Mesenchymal stem cell (in vitro differentiated cells and primary cell): ENCODE measurements around the gene OMG.

Experiments used
- DNase-seq: peaks from one replicate; pipeline ENCODE4 v3.0.0-alpha.2; 2013
- H2AFZ ChIP-seq: one replicate; pipeline ENCODE4 v1.6.1; 2013; ENCODE audit warnings: low read depth, mild to moderate bottlenecking, control low read depth, inconsistent platforms, low read length, moderate library complexity
- H2AK5ac ChIP-seq: 2 replicates; pipeline ENCODE4 v1.6.1; 2013; ENCODE audit warnings: low read length, moderate library complexity, mild to moderate bottlenecking, inconsistent platforms; ENCODE audit not compliant: severe bottlenecking
- H2BK120ac ChIP-seq: one replicate; pipeline ENCODE4 v1.6.1; 2013; ENCODE audit warnings: low read depth, mild to moderate bottlenecking, inconsistent platforms, low read length, moderate library complexity
- H2BK12ac ChIP-seq, 2 experiments: one replicate each; pipeline ENCODE4 v1.6.1; 2013; ENCODE audit warnings: inconsistent platforms in 2 of 2, low read length in 2 of 2, mild to moderate bottlenecking in 2 of 2, moderate library complexity in 2 of 2, control low read depth in 1 of 2
- H2BK15ac ChIP-seq: one replicate; pipeline ENCODE4 v1.6.1; 2013; ENCODE audit warnings: mild to moderate bottlenecking, low read depth, inconsistent platforms; ENCODE audit not compliant: poor library complexity, severe bottlenecking
- H2BK5ac ChIP-seq: 2 replicates; pipeline ENCODE4 v1.6.1; 2013; ENCODE audit warnings: low read depth, mild to moderate bottlenecking, low read length, control low read depth, inconsistent platforms; ENCODE audit not compliant: poor library complexity, severe bottlenecking
- H3K14ac ChIP-seq, 2 experiments: one replicate each; pipeline ENCODE4 v1.6.1; 2013; ENCODE audit warnings: inconsistent platforms in 2 of 2, low read length in 2 of 2, control low read depth in 1 of 2, mild to moderate bottlenecking in 1 of 2, moderate library complexity in 1 of 2
- H3K18ac ChIP-seq, 2 experiments: one replicate each; pipeline ENCODE4 v1.6.1; 2013; ENCODE audit warnings: inconsistent platforms in 2 of 2, low read length in 2 of 2, control low read depth in 1 of 2, low read depth in 1 of 2, mild to moderate bottlenecking in 1 of 2
- H3K23ac ChIP-seq, 2 experiments: one replicate each; pipeline ENCODE4 v1.6.1; 2013; ENCODE audit warnings: inconsistent platforms in 2 of 2, low read length in 2 of 2, mild to moderate bottlenecking in 2 of 2, moderate library complexity in 2 of 2, control low read depth in 1 of 2
- H3K27ac ChIP-seq: 2 replicates; pipeline ENCODE4 v1.5.1; 2013; ENCODE audit warnings: mild to moderate bottlenecking, moderate library complexity, low read length, control low read depth, inconsistent platforms; ENCODE audit not compliant: poor library complexity, severe bottlenecking
- H3K27me3 ChIP-seq, 2 experiments: 2 replicates each; pipeline versions ENCODE4 v1.6.1 to v1.7.0; 2013; ENCODE audit warnings: low read length in 2 of 2, mild to moderate bottlenecking in 2 of 2, moderate library complexity in 2 of 2, control low read depth in 1 of 2, inconsistent platforms in 1 of 2; ENCODE audit not compliant: control insufficient read depth in 1 of 2, insufficient read depth in 1 of 2
- H3K36me3 ChIP-seq, 2 experiments: 2 replicates each; pipeline versions ENCODE4 v1.6.1 to v1.7.0; 2013; ENCODE audit warnings: low read length in 2 of 2, control low read depth in 1 of 2, inconsistent platforms in 1 of 2, low read depth in 1 of 2, mild to moderate bottlenecking in 1 of 2; ENCODE audit not compliant: insufficient read depth in 2 of 2, control insufficient read depth in 1 of 2
- H3K4ac ChIP-seq, 2 experiments: one replicate each; pipeline ENCODE4 v1.6.1; 2013; ENCODE audit warnings: inconsistent platforms in 2 of 2, low read length in 2 of 2, mild to moderate bottlenecking in 2 of 2, moderate library complexity in 2 of 2, control low read depth in 1 of 2, low read depth in 1 of 2
- H3K4me1 ChIP-seq: 2 replicates; pipeline ENCODE4 v1.6.1; 2013; ENCODE audit warnings: low read depth, low read length, control low read depth; ENCODE audit not compliant: control insufficient read depth, insufficient read depth
- H3K4me2 ChIP-seq: 2 replicates; pipeline ENCODE4 v1.6.1; 2013; ENCODE audit warnings: low read length, mild to moderate bottlenecking, inconsistent platforms; ENCODE audit not compliant: poor library complexity, severe bottlenecking
- H3K4me3 ChIP-seq, 2 experiments: 2 replicates each; pipeline versions ENCODE4 v1.5.1 to v1.7.0; 2013; ENCODE audit warnings: low read length in 2 of 2, mild to moderate bottlenecking in 2 of 2, control low read depth in 1 of 2, low read depth in 1 of 2; ENCODE audit not compliant: insufficient read depth in 1 of 2
- H3K79me1 ChIP-seq: replicated peaks from 2 replicates; pipeline ENCODE4 v1.6.1; 2013; ENCODE audit warnings: mild to moderate bottlenecking, control low read depth, low read length, inconsistent platforms; ENCODE audit not compliant: poor library complexity, severe bottlenecking
- H3K9ac ChIP-seq: 2 replicates; pipeline ENCODE4 v1.7.0; 2013; ENCODE audit warnings: mild to moderate bottlenecking, low read length, moderate library complexity
- H3K9me3 ChIP-seq: 2 replicates; pipeline ENCODE4 v1.7.0; 2013; ENCODE audit warnings: mild to moderate bottlenecking, low read length; ENCODE audit not compliant: control insufficient read depth
- H4K8ac ChIP-seq: one replicate; pipeline ENCODE4 v1.6.1; 2013; ENCODE audit warnings: inconsistent platforms, mild to moderate bottlenecking, low read length, moderate library complexity
- H4K91ac ChIP-seq: one replicate; pipeline ENCODE4 v1.6.1; 2013; ENCODE audit warnings: mild to moderate bottlenecking, low read length, inconsistent platforms
- WGBS: methylation state at CpG from one replicate; pipeline ENCODE4 v1.1.7; 2013; ENCODE audit warnings: mixed read lengths; 5-methylcytosine and 5-hydroxymethylcytosine counted together

Gene OMG

DNA sequence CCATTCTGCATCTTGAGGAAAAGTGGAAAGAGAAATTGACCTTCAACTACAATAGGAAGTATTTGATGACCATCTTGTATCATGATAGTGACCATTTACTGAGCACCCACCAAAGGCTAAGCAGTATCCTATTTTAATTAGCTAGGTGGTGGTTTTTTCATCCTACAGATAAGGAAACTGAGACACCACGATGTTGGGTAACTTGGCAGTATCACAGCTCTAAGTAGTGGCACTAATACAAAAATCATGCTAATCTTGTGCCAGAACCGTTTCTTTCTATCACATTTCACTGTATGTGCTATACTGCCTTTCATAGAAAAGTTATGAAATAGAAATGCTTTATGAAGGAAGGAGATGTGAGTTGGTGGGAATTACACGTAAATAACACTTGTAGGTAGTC lies 14.5 kb upstream of the OMG start:
- DNase-seq, result no peak
- H3K79me1 ChIP-seq, result peaks cover 8% of the 10 kb centered on the region
- H3K4ac ChIP-seq, result no peak overlapping the region
- H3K27ac ChIP-seq, result no peak overlapping the region
- no peak overlapping the region for H3K4me2 ChIP-seq
- H4K8ac ChIP-seq, result no peak overlapping the region
- no peak overlapping the region for H2AFZ ChIP-seq
- peaks cover 2 to 19% of the 10 kb centered on the region in 2 experiments for H3K36me3 ChIP-seq
- WGBS, result 100% methylated on average over 2 of the region's 3 CpGs
- H2BK15ac ChIP-seq, result no peak overlapping the region
- H3K18ac ChIP-seq, result no peak overlapping the region
- no peak overlapping the region for H2BK12ac ChIP-seq
- H3K9me3 ChIP-seq, result no peaks in the 10 kb centered on the region
- H3K14ac ChIP-seq, result no peak overlapping the region
- H3K9ac ChIP-seq, result no peak overlapping the region
- H3K4me3 ChIP-seq, result no peak overlapping the region
- H3K27me3 ChIP-seq, result no peaks in the 10 kb centered on the region
- no peak overlapping the region for H4K91ac ChIP-seq
- no peak overlapping the region for H2BK120ac ChIP-seq
- H2BK5ac ChIP-seq, result no peak overlapping the region
- no peak overlapping the region for H2AK5ac ChIP-seq
- H3K23ac ChIP-seq, result no peak overlapping the region
- peaks cover 3% of the 10 kb centered on the region for H3K4me1 ChIP-seq

DNA sequence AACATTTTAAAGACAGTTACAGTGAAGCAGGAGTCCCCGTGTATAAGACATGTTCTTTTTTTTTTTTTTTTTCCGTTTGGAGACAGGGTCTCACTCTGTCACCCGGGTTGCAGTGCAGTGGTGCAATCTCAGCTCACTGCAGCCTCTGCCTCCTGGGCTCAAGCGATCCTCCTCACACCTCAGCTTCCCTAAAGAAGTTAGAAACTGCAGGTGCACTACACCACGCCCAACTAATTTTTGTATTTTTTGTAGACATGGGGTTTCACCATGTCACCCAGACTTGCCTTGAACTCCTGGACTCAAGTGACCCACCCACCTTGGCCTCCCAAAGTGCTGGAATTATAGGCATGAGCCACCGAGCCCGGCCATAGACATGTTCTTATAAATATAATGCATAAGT lies 13.8 kb upstream of the OMG start:
- no peak overlapping the region for H2BK12ac ChIP-seq
- H3K4ac ChIP-seq, result no peak overlapping the region
- H4K91ac ChIP-seq, result no peak overlapping the region
- H3K9me3 ChIP-seq, result no peaks in the 10 kb centered on the region
- H3K36me3 ChIP-seq, result peaks cover 2 to 22% of the 10 kb centered on the region in 2 experiments
- H2AK5ac ChIP-seq, result no peak overlapping the region
- H2BK15ac ChIP-seq, result no peak overlapping the region
- H3K14ac ChIP-seq, result no peak overlapping the region
- H3K23ac ChIP-seq, result no peak overlapping the region
- no peak for DNase-seq
- no peak overlapping the region for H3K4me2 ChIP-seq
- peaks cover 2% of the 10 kb centered on the region for H3K4me1 ChIP-seq
- peaks cover 7% of the 10 kb centered on the region for H3K79me1 ChIP-seq
- no peak overlapping the region for H3K27ac ChIP-seq
- H3K18ac ChIP-seq, result no peak overlapping the region
- H2AFZ ChIP-seq, result no peak overlapping the region
- no peaks in the 10 kb centered on the region for H3K27me3 ChIP-seq
- H2BK120ac ChIP-seq, result no peak overlapping the region
- H2BK5ac ChIP-seq, result no peak overlapping the region
- no peak overlapping the region for H3K4me3 ChIP-seq
- H3K9ac ChIP-seq, result no peak overlapping the region
- no peak overlapping the region for H4K8ac ChIP-seq
- WGBS, result 74% methylated on average over 4 of the region's 7 CpGs

DNA sequence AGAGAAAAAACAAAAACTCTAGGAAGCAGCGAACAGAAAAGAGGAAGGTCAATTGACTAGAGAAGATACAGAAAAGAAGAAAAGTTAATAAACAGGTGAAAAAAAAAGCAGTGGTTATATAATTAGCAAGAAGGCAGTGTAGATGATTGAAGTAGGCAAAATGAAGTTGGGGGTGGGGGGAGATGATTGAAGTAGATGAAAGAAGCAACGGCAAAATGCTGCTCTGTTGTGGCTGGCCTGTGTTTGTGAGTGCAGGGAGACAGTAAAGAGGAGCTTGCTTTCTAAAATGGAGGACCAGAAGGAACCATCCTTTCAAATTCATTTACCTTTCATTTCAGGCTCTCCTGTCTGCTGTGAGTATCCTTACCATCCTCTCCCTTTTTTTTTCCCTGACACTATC lies 13.2 kb upstream of the OMG start:
- no peak overlapping the region for H2BK5ac ChIP-seq
- 50% methylated on average over 2 of the region's 2 CpGs for WGBS
- H3K4me1 ChIP-seq, result no peaks in the 10 kb centered on the region
- no peak overlapping the region for H3K4ac ChIP-seq
- no peak overlapping the region for H2AFZ ChIP-seq
- no peak overlapping the region for H3K14ac ChIP-seq
- H3K27me3 ChIP-seq, result no peaks in the 10 kb centered on the region
- no peak overlapping the region for H3K4me3 ChIP-seq
- H3K27ac ChIP-seq, result no peak overlapping the region
- H3K9ac ChIP-seq, result no peak overlapping the region
- H2BK12ac ChIP-seq, result no peak overlapping the region
- no peak for DNase-seq
- no peak overlapping the region for H2BK120ac ChIP-seq
- no peak overlapping the region for H2BK15ac ChIP-seq
- H3K36me3 ChIP-seq, result peaks cover 2 to 24% of the 10 kb centered on the region in 2 experiments
- peaks cover 6% of the 10 kb centered on the region for H3K79me1 ChIP-seq
- H4K91ac ChIP-seq, result no peak overlapping the region
- H3K23ac ChIP-seq, result no peak overlapping the region
- H2AK5ac ChIP-seq, result no peak overlapping the region
- H3K18ac ChIP-seq, result no peak overlapping the region
- H3K4me2 ChIP-seq, result no peak overlapping the region
- H3K9me3 ChIP-seq, result no peaks in the 10 kb centered on the region
- H4K8ac ChIP-seq, result no peak overlapping the region

DNA sequence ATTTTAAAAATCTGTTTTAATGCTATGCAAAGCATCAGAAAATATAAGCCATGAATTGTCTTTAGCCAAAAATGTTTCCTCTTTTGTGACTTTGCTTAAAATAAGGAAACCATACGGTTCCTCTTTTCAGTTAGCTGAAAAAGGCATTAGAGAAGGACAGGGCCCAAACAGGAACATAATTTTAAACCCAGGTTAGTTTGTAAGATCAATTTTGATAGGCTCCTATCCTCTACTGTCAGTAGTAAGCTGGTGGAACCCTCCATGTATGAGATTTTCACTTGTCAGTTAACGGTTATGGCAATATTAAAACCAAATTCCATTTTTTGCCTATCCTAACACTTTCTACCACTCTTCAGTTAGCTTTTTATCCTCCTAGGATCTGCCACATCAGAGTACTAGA lies 12.5 kb upstream of the OMG start:
- H3K14ac ChIP-seq, result no peak overlapping the region
- no peak overlapping the region for H2BK5ac ChIP-seq
- no peaks in the 10 kb centered on the region for H3K4me1 ChIP-seq

More for the DNA sequence above, 12.5 kb upstream of the OMG start:
- Histone ChIP-seq H2BK15ac (no peak overlapping the region), H3K27me3 (no peaks in the 10 kb centered on the region), H3K9me3 (no peaks in the 10 kb centered on the region), H2BK120ac (no peak overlapping the region), H2BK12ac (no peak overlapping the region), H3K18ac (no peak overlapping the region), H2AFZ (no peak overlapping the region), H3K36me3 (peaks cover 2 to 31% of the 10 kb centered on the region in 2 experiments), H3K4me2 (no peak overlapping the region), H3K4ac (no peak overlapping the region), H3K4me3 (no peak overlapping the region), H4K91ac (no peak overlapping the region), H3K9ac (no peak overlapping the region), H3K27ac (no peak overlapping the region), H2AK5ac (no peak overlapping the region), H3K23ac (no peak overlapping the region), H3K79me1 (peaks cover 8% of the 10 kb centered on the region), H4K8ac (no peak overlapping the region)
- DNase-seq, result no peak
- 100% methylated on average over 2 of the region's 2 CpGs for WGBS
